GM19452 (cell line): ENCODE results near the gene FAM219B.
A peak's percentile ranks its signal among the peaks of the same experiment; 100 is the strongest.
"Not testable (repeated sequence)": the region's sequence is repeated elsewhere in the genome, so short reads cannot be mapped to it uniquely, and the experiment has no call there.

Experiments
- ATAC-seq: cut with Tn5 transposase; IDR thresholded peaks from one replicate; pipeline ENCODE4 v1.9.1; 2021; ENCODE audit not compliant: unreplicated experiment

The FAM219B gene

DNA sequence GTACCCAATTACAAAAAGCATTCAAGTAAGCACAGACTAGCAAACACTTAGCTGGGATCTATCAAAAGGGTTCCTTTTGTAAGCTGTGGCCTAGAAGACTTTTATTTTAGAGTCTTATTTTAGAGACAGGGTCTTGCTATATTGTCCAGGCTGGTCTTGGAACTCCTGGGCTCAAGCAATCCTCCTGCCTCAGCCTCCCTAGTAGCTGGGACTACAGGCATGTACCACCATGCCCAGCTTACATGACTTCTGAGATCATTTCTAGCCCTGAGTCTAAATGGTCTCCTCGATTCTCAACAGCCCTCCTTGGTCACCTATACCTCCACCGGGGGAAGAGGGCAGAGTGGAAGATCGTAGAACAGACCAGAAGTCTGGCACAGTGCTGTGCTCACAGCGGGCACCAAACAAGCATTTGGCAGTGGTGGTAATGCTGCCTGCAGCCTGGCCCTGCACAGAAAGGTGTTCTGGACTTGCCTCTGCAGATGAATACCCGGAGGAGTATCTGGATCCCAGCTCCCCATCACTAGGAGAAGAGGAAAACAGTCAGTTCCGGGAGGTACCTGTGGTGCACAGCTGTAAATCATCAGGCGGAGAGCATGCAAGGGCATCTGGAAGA, 2.4 kb downstream of the FAM219B start:
- ATAC-seq = no peak

DNA sequence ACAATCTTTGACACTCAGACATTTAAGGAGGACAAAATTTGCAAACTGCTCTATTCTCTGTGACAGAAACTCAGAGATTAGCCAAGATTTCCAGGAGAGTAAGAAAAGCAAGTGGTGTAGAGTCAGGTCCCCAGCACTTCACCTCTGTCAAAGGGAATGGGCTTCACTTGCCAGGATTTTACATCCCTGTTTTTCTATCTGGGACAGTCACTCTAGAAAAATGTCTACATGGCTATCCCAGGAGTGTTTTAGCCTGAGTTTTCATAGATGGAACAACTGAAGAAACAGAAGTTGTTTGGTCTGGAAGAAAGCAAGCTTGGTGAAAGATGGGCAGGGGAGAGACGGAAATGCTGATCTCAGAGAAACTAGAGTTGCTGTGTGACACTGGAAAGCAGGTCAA, 3.0 kb downstream of the FAM219B start:
- ATAC-seq = no peak

DNA sequence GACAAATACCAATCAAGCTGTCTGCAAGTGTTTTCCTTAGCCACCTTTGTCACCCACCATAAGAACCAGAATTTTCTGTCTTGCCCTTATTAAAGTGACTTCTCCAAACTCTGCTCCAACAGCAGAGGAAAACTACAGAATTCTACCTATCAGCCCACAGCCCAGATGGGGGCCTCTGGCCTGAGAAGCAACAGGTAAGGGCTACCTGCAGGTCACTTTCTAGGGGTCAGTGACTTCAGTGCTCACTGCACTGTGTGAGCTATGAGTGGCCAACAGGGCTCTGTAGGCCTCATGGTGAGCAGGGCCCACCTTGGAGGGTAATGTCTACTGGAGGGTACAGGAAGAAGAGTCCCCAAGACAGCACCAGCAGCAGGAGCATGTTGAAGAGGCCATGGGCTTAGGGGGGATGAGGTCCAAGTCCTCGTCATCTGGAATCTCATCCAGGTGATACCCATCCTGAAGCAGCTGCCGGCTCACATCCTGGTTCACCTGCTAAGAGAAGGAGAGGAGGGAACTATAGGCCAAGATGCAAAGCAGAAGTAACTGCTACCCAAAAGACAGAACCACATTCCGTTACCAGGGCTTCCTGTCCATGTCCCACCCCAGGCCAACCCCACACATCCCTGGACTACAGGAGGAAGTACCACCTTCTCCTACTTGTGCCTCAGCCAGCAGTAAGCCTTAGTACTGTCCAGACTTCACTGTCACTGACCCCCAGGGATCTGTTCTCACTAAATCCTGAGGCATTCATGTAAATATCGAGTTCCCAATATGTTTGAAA, 4.2 kb downstream of the FAM219B start:
- no peak for ATAC-seq

DNA sequence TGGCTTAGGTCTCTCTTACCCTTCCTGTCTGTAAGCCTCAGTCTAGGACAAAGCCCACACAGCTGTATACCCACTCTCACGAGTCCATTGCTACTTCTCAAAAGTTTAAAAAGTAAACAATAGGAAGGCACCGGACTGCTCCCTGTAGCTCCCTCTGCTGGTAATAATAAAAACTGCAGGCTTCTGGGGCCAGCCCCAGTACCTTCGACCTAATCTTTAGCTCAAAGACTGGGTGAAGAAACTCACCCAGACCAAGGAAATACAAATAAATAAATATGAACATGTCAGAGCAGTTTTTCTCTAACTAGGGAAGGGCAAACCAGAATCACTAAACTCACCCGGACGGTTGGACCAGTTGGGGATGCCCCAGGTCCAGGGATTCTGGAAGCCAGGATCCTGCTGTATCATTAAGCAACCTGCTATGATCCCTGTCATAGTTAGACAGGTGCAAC, 5.0 kb downstream of the FAM219B start:
- ATAC-seq = no peak

DNA sequence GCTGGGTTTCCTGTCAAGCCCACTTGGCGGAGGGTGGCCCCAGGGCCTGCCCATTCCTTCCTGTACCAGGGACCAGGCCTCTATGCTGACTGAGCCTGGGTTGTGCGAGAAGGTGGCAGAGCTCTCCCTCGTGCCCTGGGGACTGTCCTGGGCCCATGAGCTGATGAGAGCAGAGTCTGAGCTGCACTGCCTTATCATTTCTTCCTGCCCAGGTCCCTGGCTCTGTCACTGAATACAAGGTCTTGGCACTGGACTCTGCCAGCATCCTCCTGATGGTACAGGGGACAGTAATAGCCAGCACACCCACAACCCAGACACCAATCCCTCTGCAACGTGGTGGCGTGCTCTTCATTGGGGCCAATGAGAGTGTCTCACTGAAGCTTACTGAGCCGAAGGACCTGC, 9.3 kb downstream of the FAM219B start:
- ATAC-seq = no peak

DNA sequence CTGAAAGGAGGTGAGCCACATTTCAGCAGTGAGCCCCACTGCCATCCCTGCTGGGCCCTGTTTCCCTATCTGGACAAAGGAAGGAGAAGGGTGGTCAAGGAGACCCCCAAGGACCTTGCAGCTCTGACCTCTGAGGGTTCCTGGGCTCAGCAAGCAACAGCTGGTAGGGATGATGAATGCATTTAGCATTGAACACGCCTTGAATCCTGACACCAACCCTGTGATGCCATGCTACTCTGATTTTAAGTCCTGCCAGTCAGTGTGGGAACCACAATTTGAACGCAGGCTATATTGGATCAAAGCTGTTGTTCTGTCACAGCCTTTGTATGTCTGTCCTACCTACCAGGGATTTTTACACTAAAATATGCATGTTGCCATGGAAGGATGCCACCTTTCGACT, 10.3 kb downstream of the FAM219B start:
- no peak for ATAC-seq

DNA sequence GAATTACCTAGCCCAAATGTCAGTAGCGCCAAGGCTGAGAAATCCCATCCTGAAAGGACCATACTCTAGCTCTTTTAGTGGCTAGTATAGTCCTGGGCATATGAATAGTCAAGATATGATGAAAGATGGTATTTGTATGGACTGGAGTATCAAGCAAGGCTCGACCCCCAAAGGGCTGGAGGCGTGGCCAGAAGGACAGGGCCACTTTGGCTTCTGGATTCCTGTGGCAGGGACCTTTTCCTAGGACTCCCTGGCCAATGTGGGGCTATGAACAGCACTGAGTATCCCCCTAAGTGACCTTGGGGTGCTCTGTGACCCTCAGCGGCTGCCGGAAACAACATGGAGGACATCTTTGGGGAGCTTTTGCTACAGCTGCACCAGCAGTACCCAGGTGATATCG, 10.8 kb downstream of the FAM219B start:
- ATAC-seq = no peak

DNA sequence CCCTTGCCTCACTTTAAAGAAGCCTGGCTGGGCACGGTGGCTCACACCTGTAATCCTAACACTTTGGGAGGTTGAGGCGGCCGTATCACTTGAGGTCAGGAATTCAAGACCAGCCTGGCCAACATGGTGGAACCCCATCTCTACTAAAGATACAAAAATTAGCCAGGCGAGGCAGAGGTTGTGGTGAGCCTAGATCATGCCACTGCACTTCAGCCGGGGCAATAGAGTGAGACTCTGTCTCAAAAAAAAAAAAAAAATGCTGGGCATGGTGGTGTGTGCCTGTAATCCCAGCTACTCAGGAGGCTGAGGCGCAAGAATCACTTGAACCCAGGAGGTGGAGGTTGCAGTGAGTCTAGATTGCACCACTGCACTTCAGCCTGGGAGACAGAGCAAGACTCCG, 12.3 kb downstream of the FAM219B start:
- ATAC-seq = not testable (repeated sequence)

DNA sequence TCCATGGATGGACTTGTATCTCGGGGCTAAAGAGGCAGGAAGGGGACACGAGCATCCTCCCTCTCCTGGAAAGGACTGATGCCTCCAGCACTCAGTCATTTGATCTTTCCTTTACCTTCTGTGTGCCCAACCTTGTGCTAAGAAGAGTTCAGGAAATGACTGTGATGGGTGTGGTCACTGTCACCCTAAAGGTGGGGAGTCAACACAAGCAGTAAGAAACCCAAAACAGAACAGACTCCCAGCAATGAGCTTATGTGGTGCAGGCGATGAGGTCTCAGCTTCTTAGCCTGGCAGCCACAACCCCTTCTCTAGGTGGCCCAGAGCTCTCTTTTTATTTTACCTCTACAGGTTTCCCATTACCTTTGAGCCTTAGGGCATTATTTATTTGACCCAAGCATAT, 13.0 kb downstream of the FAM219B start:
- no peak for ATAC-seq

DNA sequence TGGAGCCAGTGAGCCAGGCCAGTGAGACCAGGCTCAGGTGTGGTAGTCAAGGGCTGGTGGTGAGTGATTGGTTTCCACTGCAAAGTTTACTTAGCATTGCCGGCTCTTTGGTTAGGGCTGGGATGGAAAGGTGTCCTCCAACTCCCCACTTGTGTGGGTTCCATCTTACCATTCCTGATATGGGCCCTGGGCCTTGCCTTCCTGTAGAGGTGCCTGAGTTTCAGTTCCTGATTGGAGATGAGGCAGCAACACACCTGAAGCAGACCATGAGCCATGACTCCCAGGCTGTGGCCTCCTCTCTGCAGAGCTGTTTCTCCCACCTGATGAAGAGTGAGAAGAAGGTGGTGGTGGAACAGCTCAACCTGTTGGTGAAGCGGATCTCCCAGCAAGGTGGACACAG, 13.7 kb downstream of the FAM219B start:
- ATAC-seq = no peak

DNA sequence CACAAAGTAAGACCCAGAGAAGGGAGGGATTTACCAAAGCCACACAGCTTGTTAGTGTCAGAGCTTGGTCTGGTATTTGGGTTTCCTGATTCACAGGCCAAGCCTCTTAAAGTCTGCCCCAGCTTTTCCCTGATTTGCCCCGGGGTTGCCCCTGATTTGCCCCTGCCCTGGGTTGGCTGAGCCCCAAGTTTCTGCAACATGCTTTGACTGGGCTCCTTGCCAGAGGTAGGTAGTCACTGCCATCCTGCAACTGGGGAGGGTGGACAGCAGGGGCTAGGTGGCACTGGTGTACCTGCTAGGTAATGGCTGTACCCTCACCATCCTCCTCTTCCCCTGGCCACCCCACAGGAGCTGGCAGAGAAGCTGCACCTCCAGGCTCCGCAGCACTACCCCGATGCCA, 14.3 kb downstream of the FAM219B start:
- no peak for ATAC-seq

DNA sequence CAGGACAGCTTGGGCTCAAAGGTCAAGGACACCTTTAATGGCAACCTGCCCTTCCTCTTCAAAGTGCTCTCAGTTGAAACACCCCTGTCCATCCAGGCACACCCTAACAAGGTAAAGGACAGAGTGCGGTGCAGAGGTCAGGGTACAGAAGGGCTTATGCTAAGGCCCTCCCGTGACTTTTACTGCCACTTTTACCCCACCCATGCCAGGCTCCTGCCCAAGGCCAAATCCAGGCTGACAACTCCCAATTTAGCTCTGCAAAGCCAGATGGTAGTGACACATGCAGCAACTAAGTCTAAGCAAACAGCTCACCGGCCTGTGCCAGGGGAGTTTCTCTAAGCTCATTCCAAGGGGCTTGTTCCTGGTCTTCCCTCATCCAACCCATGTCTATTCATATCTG, 15.2 kb downstream of the FAM219B start:
- ATAC-seq = no peak

DNA sequence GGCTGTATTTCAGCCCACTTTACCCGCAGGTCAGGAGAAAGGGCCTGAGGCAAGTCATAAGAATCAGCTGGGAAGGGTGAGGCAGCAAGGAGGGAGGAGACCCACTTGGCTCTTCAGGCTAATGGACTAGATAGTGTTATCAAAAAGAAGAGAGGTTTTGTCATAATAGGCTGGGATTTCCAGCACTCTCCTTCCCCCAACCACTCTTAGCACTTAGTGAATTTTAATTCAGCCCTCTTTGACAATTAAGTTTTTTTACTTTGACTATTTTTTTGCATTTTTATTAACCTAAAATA, 16.0 kb downstream of the FAM219B start:
- no peak for ATAC-seq

DNA sequence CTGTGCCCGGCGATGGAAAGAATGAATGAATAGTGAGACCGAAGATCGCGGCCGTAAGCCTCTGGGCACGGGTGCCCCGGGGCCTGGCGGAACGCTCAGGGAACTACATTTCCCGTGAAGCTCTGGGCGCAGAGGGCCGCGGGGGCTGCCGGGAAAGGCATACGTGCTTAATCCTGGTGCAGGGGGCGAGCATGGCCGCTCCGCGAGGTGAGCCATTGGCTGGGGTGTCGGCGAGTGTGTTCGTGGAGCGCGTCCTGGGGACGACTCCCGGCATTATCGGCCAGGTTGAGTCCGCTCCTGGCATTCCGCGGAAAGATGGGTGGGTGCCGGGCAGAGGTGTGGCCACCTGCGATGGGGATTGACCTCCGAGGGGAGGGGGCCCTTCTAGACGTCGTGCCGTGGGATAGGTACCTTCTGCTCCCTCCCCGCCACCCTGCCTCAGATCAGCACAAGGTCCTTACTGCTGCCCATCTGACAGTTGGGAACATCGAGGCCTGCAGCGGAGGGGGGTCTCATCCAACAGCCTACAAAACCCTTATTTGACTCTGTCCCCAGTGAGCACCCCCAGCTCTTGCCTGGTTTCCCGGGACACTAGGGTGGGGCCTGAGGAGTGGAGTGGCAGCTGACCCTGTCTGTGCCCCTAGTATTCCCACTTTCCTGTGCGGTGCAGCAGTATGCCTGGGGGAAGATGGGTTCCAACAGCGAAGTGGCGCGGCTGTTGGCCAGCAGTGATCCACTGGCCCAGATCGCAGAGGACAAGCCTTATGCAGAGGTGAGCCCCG, 16.6 kb downstream of the FAM219B start, which contains the start of gene MPI:
TSS of gene MPI (plus strand) at position 160 of the 782 bp plus-strand sequence. CDS start at position 192, 32 bp downstream.
- ATAC-seq = peak; percentile 83

DNA sequence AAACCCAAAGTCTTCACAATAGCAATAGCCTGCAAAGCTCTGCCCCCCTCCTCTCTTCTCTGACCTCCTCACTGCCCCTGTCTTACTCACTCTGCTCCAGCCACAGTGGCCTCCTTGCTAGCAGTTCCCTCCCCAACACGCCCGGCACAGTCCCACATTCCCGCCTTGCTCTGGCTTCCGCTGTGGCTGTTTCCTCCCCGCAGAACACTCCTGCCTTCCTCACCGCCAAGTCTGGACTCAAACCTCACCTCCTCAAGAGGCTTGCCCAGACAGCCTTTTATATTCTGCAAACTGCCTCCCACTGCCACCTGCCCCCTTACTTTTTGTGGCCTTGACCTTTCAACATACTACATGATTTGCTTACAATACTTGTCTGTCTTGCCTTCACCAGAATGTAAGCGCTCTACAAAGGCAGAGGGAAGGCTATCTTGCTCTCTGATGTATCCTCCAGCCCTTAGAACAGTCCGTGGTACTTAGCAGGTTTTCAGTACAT, 17.2 kb downstream of the FAM219B start:
- ATAC-seq = no peak

DNA sequence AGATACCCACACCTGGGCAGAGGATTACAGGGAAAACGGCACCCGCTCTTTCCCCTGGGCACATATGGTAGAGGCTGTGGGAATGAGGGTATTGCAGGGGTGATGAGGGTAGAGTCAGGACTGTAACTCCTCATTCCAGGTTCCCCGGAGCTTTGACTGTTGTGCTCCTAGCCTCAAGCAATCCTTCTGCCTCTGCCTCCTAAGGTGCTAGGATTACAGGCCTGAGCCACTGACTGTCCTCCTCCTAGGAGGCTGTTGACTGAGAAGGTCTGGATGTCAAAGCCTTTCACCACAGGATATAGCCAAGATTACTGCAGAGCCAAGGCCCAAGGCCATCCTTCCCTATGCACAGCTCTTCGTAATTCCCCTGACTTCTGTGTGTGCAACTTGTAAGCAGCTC, 17.9 kb downstream of the FAM219B start:
- ATAC-seq = no peak

DNA sequence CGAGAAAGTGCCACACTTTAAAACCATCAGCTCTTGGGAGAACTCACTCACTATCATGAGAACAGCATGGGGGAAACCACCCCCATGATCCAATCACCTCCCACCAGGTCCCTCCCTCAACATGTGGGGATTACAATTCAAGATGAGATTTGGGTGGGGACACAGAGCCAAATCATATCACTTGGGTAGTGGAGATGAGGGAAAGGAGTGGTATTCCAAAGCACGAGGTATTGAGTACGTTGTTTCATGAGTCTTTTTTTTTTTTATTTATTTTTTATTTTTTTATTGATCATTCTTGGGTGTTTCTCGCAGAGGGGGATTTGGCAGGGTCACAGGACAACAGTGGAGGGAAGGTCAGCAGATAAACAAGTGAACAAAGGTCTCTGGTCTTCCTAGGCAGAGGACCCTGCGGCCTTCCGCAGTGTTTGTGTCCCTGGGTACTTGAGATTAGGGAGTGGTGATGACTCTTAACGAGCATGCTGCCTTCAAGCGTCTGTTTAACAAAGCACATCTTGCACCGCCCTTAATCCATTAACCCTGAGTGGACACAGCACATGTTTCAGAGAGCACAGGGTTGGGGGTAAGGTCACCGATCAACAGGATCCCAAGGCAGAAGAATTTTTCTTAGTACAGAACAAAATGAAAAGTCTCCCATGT, 19.0 kb downstream of the FAM219B start:
- not testable (repeated sequence) for ATAC-seq

DNA sequence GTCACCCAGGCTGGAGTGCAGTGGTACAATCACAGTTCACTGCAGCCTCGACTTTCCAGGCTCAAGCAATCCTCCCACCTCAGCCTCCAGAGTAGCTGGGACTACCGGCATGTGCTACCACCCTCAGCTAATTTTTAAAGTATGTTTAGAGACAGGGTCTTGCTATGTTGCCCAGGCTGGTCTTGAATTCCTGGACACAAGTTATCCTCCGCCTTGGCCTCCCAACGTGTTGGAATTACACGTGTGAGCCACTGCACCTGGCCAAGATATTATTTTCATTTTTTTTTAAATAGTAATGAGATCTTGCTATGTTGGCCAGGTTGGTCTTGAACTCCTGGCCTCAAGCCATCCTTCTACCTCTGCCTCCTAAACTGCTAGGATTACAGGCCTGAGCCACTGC, 21.2 kb downstream of the FAM219B start:
- no peak for ATAC-seq

DNA sequence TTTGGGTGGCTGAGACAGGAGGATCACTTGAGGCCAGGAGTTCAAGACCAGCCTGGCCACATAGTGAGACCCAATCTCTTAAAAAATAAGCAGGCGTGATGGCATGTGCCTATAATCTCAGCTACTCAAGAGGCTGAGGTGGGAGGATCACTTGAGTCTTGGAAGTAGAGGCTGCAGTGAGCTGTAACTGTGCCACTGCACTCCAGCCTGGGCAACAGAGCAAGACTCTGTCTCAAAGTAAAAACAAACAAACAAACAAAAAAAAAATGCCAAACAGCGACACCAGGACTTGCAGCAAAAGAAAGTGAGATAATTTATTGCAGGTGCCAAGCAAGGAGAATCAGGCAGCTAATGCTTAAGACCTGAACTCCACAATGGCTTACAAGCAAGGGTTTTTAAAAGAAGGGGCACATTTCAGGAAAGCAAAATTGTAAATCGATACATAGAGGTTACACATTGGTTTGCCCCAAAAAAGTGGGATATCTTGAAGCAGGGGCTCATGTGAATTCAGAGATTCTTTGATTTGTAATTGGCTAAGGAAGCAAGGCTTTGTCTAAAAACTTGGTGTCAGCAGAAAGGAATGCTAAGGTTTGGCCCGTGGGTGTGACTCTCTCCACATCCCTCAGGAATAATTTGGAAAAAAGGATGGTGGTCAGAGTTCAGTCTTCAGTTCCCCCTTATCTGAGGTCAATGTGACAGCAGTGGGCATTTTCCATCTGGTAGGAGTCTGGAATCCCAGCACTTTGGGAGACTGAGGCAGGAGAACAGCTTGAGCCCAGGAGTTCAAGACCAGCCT, 22.0 kb downstream of the FAM219B start:
- no peak for ATAC-seq

DNA sequence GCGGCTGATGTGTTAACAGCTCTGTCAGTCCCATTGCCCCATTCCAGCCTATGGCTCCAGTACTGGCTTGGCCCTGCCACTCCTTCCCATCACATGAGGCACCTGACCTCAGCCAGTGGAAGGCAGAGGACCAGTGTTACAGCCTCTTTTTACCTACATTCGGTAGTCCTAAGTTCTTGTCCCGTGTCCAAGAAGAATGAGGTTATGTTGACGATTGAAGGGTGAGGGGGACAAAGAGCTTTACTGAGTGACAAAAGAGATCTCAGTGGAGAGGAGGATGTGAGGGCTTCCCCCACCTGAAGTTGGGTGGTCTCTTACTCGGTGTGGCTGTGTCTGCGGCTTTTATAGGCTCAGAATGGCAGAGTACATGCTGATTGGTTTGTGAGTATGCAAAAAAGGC, 24.1 kb downstream of the FAM219B start:
- ATAC-seq = no peak

DNA sequence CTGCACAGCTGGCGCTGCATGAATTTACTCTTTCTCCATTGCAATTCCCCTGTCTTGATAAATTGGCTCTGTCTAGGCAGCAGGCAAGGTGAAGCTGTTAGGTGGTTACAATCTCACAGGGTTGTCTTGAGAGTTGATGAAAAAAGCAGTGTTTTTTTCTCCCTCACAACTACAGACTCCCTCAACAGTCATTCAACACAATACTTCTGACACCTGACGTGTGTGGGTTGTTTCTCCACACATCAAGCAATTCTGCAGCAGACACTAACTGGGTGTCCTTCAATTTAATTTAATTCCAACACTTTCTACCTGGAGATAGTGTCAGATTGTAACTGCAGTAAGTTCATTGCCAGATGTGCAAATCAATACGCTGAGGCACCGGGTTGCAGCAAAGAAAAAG, 28.4 kb downstream of the FAM219B start:
- ATAC-seq = no peak
